ENCODE results near the gene DCAKD.

GRCh38 chr17:45091778-45092425 is 40.5 kb upstream of the DCAKD start:
- TF ChIP-seq, protein P1, sequence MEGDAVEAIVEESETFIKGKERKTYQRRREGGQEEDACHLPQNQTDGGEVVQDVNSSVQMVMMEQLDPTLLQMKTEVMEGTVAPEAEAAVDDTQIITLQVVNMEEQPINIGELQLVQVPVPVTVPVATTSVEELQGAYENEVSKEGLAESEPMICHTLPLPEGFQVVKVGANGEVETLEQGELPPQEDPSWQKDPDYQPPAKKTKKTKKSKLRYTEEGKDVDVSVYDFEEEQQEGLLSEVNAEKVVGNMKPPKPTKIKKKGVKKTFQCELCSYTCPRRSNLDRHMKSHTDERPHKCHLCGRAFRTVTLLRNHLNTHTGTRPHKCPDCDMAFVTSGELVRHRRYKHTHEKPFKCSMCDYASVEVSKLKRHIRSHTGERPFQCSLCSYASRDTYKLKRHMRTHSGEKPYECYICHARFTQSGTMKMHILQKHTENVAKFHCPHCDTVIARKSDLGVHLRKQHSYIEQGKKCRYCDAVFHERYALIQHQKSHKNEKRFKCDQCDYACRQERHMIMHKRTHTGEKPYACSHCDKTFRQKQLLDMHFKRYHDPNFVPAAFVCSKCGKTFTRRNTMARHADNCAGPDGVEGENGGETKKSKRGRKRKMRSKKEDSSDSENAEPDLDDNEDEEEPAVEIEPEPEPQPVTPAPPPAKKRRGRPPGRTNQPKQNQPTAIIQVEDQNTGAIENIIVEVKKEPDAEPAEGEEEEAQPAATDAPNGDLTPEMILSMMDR (IDR thresholded peaks at IDR 0.05), result no peak
- no peak for TF ChIP-seq POLR2AphosphoS5 (IDR thresholded peaks at IDR 0.05)
